Karpas-422 (cell line): ENCODE results near the gene DDI1. TPM values are rescaled to one million over a fixed set of nuclear protein-coding genes. Genes with fewer than 3 reads are reported as not detected.
"Not testable (repeated sequence)": the region's sequence is repeated elsewhere in the genome, so short reads cannot be mapped to it uniquely, and the experiment has no call there.

Experiments
- DNase-seq: peaks from one replicate; pipeline ENCODE4 v3.0.0-alpha.2; 2015
- H2AFZ ChIP-seq: fragments of 200-600 bp; sonication (generic); 2 replicates; pipeline ENCODE4 v1.6.1; 2014; ENCODE audit warnings: antibody characterized with exemption, low read length, mixed read lengths
- H3K27ac ChIP-seq: fragments of 200-600 bp; sonication (generic); 2 replicates; pipeline ENCODE4 v1.5.1; 2014; ENCODE audit warnings: mild to moderate bottlenecking, low read length, moderate library complexity
- H3K27me3 ChIP-seq: fragments of 200-600 bp; sonication (generic); 2 replicates; pipeline ENCODE4 v1.6.1; 2014; ENCODE audit warnings: low read length, mixed read lengths
- H3K36me3 ChIP-seq: fragments of 200-600 bp; sonication (generic); 2 replicates; pipeline ENCODE4 v1.6.1; 2014; ENCODE audit warnings: low read length, mixed read lengths; ENCODE audit not compliant: insufficient read depth
- H3K4me1 ChIP-seq: fragments of 200-600 bp; sonication (generic); 2 replicates; pipeline ENCODE4 v1.6.1; 2014; ENCODE audit warnings: mild to moderate bottlenecking, low read length, mixed read lengths
- H3K4me2 ChIP-seq: fragments of 200-600 bp; sonication (generic); 2 replicates; pipeline ENCODE4 v1.6.1; 2014; ENCODE audit warnings: low read length, low read depth, mild to moderate bottlenecking; ENCODE audit not compliant: poor library complexity, severe bottlenecking
- H3K4me3 ChIP-seq: fragments of 200-600 bp; sonication (generic); 2 replicates; pipeline ENCODE4 v1.5.1; 2014; ENCODE audit warnings: mild to moderate bottlenecking, antibody characterized with exemption, low read length, mixed read lengths
- H3K79me2 ChIP-seq: fragments of 200-600 bp; sonication (generic); 2 replicates; pipeline ENCODE4 v1.6.1; 2014; ENCODE audit warnings: mild to moderate bottlenecking, low read length, mixed read lengths
- H3K9ac ChIP-seq: fragments of 200-600 bp; sonication (generic); 2 replicates; pipeline ENCODE4 v1.6.0; 2014; ENCODE audit warnings: low read length
- H3K9me2 ChIP-seq: fragments of 200-600 bp; sonication (generic), shearing (Covaris generic); replicated peaks from 2 replicates; pipeline ENCODE4 v1.6.0; 2014; ENCODE audit warnings: mild to moderate bottlenecking, low read length, moderate library complexity; ENCODE audit not compliant: insufficient read depth
- H3K9me3 ChIP-seq: fragments of 300-700, 200-600 bp; sonication (generic); 2 replicates; pipeline ENCODE4 v1.6.1; 2014; ENCODE audit warnings: low read length, mixed read lengths
- H4K20me1 ChIP-seq: fragments of 200-600 bp; sonication (generic); 2 replicates; pipeline ENCODE4 v1.6.1; 2014; ENCODE audit warnings: mild to moderate bottlenecking, antibody characterized with exemption, low read length, low read depth; ENCODE audit not compliant: insufficient read depth
- total RNA-seq: library from RNA; depleted of rRNA; stranded (reverse); fragments of >200 nt; shearing (Covaris generic); gene quantifications from 2 replicates; pipeline ENCODE4 v1.2.3, GENCODE V29; 2014; ENCODE audit warnings: low replicate concordance

DDI1 gene
- total RNA-seq, 1 experiment from 2014 or later = not detected

GRCh38 chr11:104046331-104046730 lies 9.9 kb downstream of the DDI1 start:
- H3K9ac ChIP-seq = no peak overlapping the region
- peaks cover 30% of the 10 kb centered on the region for H3K36me3 ChIP-seq
- peaks cover 97% of the 10 kb centered on the region for H3K79me2 ChIP-seq
- H3K27ac ChIP-seq = peak overlapping the region; percentile 1; the same call in 1 of the 2 replicates
- H3K4me3 ChIP-seq = no peak overlapping the region
- no peaks in the 10 kb centered on the region for H3K27me3 ChIP-seq
- no peak overlapping the region for H2AFZ ChIP-seq
- no peaks in the 10 kb centered on the region for H4K20me1 ChIP-seq
- peaks cover 29% of the 10 kb centered on the region for H3K4me1 ChIP-seq
- DNase-seq = no peak
- H3K9me3 ChIP-seq = no peaks in the 10 kb centered on the region
- no peaks in the 10 kb centered on the region for H3K9me2 ChIP-seq
- no peak overlapping the region for H3K4me2 ChIP-seq

GRCh38 chr11:104046858-104047257 lies 10.4 kb downstream of the DDI1 start:
- not testable (repeated sequence) for H3K9me3 ChIP-seq, H3K4me3 ChIP-seq, DNase-seq, H3K27me3 ChIP-seq, H3K27ac ChIP-seq, H3K4me2 ChIP-seq, H2AFZ ChIP-seq, H3K9me2 ChIP-seq, H4K20me1 ChIP-seq, H3K9ac ChIP-seq
- H3K36me3 ChIP-seq = peaks cover 30% of the 10 kb centered on the region
- H3K4me1 ChIP-seq = peaks cover 24% of the 10 kb centered on the region
- H3K79me2 ChIP-seq = peaks cover 97% of the 10 kb centered on the region

DNA sequence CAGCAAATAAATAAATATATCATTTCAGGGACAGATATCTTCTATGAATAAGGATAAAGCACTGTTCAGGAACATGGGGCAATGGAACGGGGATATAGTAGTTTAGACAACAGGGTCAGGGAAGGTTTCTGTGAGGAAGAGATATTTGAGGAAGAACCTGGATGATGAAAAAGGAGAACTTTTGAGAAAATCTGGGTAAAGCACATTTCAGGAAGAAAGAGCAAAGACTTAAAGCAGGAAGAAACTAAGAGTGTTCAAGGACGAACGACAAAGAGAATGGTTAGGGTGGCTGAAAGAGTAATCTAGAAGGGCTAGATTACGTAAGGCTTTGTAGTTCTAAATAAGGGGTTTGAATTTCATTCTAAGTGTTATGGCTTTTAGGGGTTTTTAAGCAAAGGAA lies 12.7 kb downstream of the DDI1 start:
- Histone ChIP-seq H3K4me3 (no peak overlapping the region), H3K4me1 (peaks cover 17% of the 10 kb centered on the region), H3K4me2 (no peak overlapping the region), H3K9me3 (no peaks in the 10 kb centered on the region), H3K9ac (no peak overlapping the region), H3K27me3 (no peaks in the 10 kb centered on the region), H2AFZ (no peak overlapping the region), H3K27ac (peak overlapping the region; percentile 4; the same call in 1 of the 2 replicates), H3K79me2 (peaks cover 97% of the 10 kb centered on the region), H3K9me2 (no peaks in the 10 kb centered on the region), H3K36me3 (peaks cover 48% of the 10 kb centered on the region), H4K20me1 (no peaks in the 10 kb centered on the region)
- no peak for DNase-seq

- H3K27ac ChIP-seq = peak overlapping the region; percentile 43
- H4K20me1 ChIP-seq = no peaks in the 10 kb centered on the region
- DNase-seq = no peak
- no peaks in the 10 kb centered on the region for H3K27me3 ChIP-seq
- no peaks in the 10 kb centered on the region for H3K9me3 ChIP-seq
- H3K9ac ChIP-seq = no peak overlapping the region
- H3K4me1 ChIP-seq = peaks cover 35% of the 10 kb centered on the region
- H3K9me2 ChIP-seq = no peaks in the 10 kb centered on the region
- H3K4me2 ChIP-seq = no peak overlapping the region
- peaks cover 65% of the 10 kb centered on the region for H3K36me3 ChIP-seq
- H3K79me2 ChIP-seq = peaks cover 98% of the 10 kb centered on the region
- H2AFZ ChIP-seq = no peak overlapping the region
- no peak overlapping the region for H3K4me3 ChIP-seq
Measured at GRCh38 chr11:104051778-104052177, 15.3 kb downstream of the DDI1 start.

DNA sequence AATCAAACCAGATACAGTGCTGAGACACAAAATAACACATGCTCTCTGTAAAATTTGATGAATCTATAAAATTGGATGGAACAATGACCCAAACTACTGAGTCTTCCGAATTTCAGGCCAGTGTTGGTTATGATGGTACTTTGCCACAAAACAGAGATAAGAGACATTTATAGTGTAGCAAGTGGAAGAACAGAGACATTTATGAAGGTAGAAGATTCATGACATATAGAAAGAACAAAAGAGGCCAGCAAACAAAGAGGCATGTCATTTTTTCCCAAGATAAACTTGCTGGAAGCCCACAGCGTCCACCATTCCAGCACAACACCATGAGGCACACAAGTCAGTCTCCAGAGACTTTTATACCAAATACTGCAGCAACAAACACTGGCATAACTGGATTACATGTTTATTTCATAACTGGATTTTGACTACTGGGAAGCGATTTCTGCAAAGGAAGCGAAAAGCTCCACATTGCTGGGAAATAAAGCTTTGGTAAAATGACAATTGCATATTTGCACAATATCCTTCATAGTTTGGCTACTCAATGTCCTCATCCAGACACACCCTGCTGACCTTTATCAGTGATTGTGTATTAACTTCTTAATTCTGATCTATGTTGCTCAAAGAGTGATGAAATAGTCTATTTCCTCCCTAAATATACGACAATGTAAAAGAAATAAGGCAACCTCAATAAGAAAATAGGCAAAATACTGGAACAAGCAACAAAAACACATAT lies 17.5 kb downstream of the DDI1 start:
- no peaks in the 10 kb centered on the region for H3K27me3 ChIP-seq
- no peak overlapping the region for H3K4me2 ChIP-seq
- peaks cover 56% of the 10 kb centered on the region for H3K36me3 ChIP-seq
- H2AFZ ChIP-seq = no peak overlapping the region
- H3K27ac ChIP-seq = peak overlapping the region; percentile 43
- no peaks in the 10 kb centered on the region for H4K20me1 ChIP-seq
- DNase-seq = no peak
- H3K9me3 ChIP-seq = no peaks in the 10 kb centered on the region
- H3K9ac ChIP-seq = no peak overlapping the region
- no peaks in the 10 kb centered on the region for H3K9me2 ChIP-seq
- H3K79me2 ChIP-seq = peaks cover 99% of the 10 kb centered on the region
- H3K4me3 ChIP-seq = no peak overlapping the region
- peaks cover 35% of the 10 kb centered on the region for H3K4me1 ChIP-seq

- H3K36me3 ChIP-seq = peaks cover 56% of the 10 kb centered on the region
- H3K4me3 ChIP-seq = no peak overlapping the region
- peaks cover 99% of the 10 kb centered on the region for H3K79me2 ChIP-seq
- H3K27ac ChIP-seq = no peak overlapping the region
- no peak for DNase-seq
- H3K4me2 ChIP-seq = no peak overlapping the region
- H3K4me1 ChIP-seq = peaks cover 41% of the 10 kb centered on the region
- H3K27me3 ChIP-seq = no peaks in the 10 kb centered on the region
- no peaks in the 10 kb centered on the region for H4K20me1 ChIP-seq
- no peak overlapping the region for H2AFZ ChIP-seq
- H3K9ac ChIP-seq = no peak overlapping the region
- H3K9me3 ChIP-seq = no peaks in the 10 kb centered on the region
- no peaks in the 10 kb centered on the region for H3K9me2 ChIP-seq
Measured at GRCh38 chr11:104054911-104055529, 18.6 kb downstream of the DDI1 start.

GRCh38 chr11:104055596-104055995 lies 19.2 kb downstream of the DDI1 start:
- Histone ChIP-seq H3K36me3 (peaks cover 53% of the 10 kb centered on the region), H3K27ac (peak overlapping the region; percentile 5; the same call in 1 of the 2 replicates), H3K9me2 (no peaks in the 10 kb centered on the region), H3K9me3 (no peaks in the 10 kb centered on the region), H2AFZ (no peak overlapping the region), H3K9ac (no peak overlapping the region), H3K4me1 (peaks cover 47% of the 10 kb centered on the region), H3K79me2 (peaks cover 99% of the 10 kb centered on the region), H4K20me1 (no peaks in the 10 kb centered on the region), H3K4me2 (no peak overlapping the region), H3K27me3 (no peaks in the 10 kb centered on the region), H3K4me3 (no peak overlapping the region)
- DNase-seq = no peak

- Histone ChIP-seq H3K27me3 (no peaks in the 10 kb centered on the region), H3K27ac (no peak overlapping the region), H3K4me2 (no peak overlapping the region), H3K9me3 (no peaks in the 10 kb centered on the region), H3K36me3 (peaks cover 33% of the 10 kb centered on the region; the same call in 1 of the 2 replicates), H3K9me2 (no peaks in the 10 kb centered on the region), H3K4me1 (peaks cover 67% of the 10 kb centered on the region), H4K20me1 (no peaks in the 10 kb centered on the region), H3K4me3 (no peak overlapping the region), H3K9ac (no peak overlapping the region), H2AFZ (no peak overlapping the region), H3K79me2 (peaks cover 99% of the 10 kb centered on the region)
- DNase-seq = no peak
Measured at GRCh38 chr11:104057908-104058307, 21.5 kb downstream of the DDI1 start.
